Duodenal mucosa (tissue), 2 donors: Measurements from ENCODE around the gene ULK4.

Experiments used
- H3K27ac ChIP-seq: one replicate; pipeline ENCODE4 v1.7.0; 2013; ENCODE audit warnings: low read depth, low read length
- H3K27me3 ChIP-seq, 2 donors: one replicate each; pipeline ENCODE4 v1.7.0; 2013; ENCODE audit warnings: low read length in 2 of 2, control low read depth in 1 of 2; ENCODE audit not compliant: insufficient read depth in 2 of 2, control insufficient read depth in 1 of 2
- H3K36me3 ChIP-seq, 2 donors: one replicate each; pipeline ENCODE4 v1.7.0; 2013; ENCODE audit warnings: low read length in 2 of 2, control low read depth in 1 of 2; ENCODE audit not compliant: insufficient read depth in 2 of 2, control insufficient read depth in 1 of 2
- H3K4me1 ChIP-seq, 2 donors: one replicate each; pipeline ENCODE4 v1.7.0; 2013; ENCODE audit warnings: low read length in 2 of 2, control low read depth in 1 of 2; ENCODE audit not compliant: insufficient read depth in 2 of 2, control insufficient read depth in 1 of 2
- H3K4me3 ChIP-seq, 2 donors: one replicate each; pipeline ENCODE4 v1.7.0; 2013; ENCODE audit warnings: low read length in 2 of 2, low read depth in 1 of 2
- H3K9ac ChIP-seq, 2 donors: one replicate each; pipeline ENCODE4 v1.7.0; 2013; ENCODE audit warnings: low read length in 2 of 2, low read depth in 1 of 2
- H3K9me3 ChIP-seq, 2 donors: one replicate each; pipeline ENCODE4 v1.7.0; 2013; ENCODE audit warnings: low read length in 2 of 2, control low read depth in 1 of 2; ENCODE audit not compliant: control insufficient read depth in 1 of 2

The ULK4 gene

DNA sequence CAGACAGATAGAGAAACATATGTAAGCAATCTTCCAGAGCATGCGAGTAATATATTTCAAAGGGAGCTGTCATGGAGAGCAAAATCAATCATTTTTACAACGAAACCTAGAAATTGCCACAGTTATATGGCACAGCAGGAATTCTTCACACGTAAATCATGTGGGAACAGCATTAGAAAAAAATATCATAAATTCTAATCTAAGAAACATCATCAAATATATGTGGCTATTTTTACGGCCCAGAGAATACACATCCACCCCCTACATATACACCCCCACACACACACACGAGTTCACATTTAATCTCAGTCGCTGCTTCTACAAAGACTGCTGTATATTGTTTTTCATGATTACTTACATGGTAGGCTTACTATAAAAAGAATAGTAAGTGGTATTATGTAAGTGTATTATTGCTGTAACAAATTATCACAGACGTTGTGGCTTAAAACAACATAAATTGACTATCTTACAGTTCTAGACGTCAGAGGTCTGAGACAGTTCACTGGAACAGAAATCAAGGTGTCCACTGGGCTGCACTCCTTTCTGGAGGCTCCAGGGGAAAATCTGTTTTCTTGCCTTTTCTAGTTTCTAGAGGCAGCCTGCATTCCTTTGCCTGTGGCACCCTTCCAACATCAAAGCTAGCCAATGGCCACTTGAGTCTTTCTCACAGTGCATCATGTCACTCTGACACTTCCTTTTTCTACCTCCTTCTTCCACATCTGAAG is 363.3 kb downstream of the ULK4 start:
- Histone ChIP-seq H3K9ac (no peak overlapping the region), H3K27me3 (no peaks in the 10 kb centered on the region), H3K27ac (no peak overlapping the region), H3K4me3 (no peak overlapping the region), H3K4me1 (no peaks in the 10 kb centered on the region), H3K36me3 (no peaks in the 10 kb centered on the region), H3K9me3 (no peaks in the 10 kb centered on the region)

DNA sequence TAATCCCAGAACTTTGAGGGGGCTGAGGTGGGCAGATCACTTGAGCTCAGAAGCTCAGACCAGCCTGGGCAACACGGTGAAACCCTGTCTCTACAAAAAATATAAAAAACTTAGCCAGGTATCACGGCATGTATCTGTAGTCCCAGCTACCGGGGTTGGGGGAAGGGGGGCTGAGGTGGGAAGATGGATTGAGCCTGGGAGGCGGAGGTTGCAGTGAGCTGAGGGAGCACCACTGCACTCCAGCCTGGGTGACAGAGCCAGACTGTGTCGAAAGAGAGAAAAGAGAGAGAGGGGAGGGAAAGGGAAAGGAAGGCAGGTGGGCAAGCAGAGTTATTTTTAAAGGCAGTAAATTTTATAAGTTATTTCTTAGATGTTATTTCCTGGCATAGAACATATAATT is 368.1 kb downstream of the ULK4 start:
- Histone ChIP-seq H3K9ac (no peak overlapping the region), H3K27me3 (no peaks in the 10 kb centered on the region), H3K9me3 (no peaks in the 10 kb centered on the region), H3K4me3 (no peak overlapping the region), H3K36me3 (no peaks in the 10 kb centered on the region), H3K27ac (no peak overlapping the region), H3K4me1 (no peaks in the 10 kb centered on the region)

DNA sequence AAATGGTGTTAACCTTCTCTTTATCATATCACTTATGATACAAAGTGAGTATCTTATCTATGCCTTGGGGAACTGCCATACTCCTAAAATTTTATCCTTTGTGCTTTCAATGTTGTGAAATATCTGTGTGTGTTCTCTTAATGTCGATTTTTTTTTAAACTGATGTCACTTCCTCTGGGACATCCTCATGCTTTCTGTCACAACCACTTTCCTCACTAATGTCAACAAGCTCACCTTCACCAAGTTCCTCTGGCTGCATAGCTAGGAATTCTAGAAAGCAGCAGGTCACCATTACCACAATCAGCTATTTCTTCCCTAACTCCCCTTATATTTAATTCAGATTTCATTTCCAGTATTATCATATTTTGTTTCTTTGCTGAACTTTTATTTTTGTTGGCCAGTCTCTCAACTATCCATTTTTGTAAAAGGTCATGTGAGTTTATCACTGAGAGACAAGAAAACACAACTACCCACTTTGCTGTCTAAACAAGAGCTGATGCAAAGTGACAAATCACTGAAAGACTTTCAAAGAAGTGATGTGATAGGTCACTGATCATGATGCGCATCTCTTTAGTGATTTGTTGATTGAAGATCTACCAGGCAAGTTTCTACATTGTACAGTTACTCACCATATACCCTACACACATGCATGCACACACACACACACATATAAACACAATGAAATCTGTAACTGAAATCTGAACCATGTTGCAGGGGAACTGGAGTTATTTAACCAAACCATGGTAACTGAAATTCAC is 369.0 kb downstream of the ULK4 start:
- Histone ChIP-seq H3K36me3 (no peaks in the 10 kb centered on the region), H3K9ac (no peak overlapping the region), H3K27me3 (no peaks in the 10 kb centered on the region), H3K4me1 (no peaks in the 10 kb centered on the region), H3K4me3 (no peak overlapping the region), H3K9me3 (no peaks in the 10 kb centered on the region), H3K27ac (no peak overlapping the region)

DNA sequence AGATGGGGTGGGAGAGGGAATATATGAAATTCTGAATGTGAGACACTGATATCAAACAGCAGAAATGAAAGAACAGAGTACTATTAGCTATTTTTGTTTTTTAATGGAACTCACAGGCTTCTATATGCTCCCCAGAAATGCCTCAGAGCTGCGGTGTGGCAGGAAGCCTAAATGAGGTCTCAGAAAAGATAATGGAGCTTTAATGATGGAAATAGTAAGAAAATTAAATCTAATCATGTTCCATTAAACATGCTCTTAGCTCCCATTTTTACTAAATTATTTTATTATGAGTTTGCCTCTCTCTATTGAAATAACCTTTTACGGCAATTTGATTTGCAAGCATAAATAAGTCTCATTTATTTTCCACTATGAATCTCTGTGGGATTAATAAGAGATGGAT is 378.9 kb downstream of the ULK4 start:
- Histone ChIP-seq H3K9me3 (no peaks in the 10 kb centered on the region), H3K36me3 (no peaks in the 10 kb centered on the region), H3K4me1 (no peaks in the 10 kb centered on the region), H3K27me3 (no peaks in the 10 kb centered on the region), H3K9ac (no peak overlapping the region), H3K27ac (no peak overlapping the region), H3K4me3 (no peak overlapping the region)

DNA sequence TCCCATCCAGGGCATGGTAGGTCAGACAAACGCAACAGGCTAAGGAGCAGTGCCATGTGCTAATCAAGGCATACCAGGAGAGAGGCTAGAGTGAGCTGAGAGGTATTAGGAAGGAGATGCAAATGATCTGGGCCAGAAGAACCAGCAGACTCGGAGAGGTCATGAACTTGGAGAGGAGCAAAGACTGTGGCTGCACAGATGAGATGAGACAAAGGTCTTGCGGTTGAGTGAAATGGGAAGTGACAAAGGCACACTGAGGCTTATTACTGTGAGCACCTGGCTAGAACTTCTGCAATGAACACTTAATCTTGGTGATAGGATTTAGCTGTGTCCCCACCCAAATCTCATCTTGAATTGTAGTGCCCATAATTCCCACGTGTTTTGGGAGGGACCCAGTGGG is 380.2 kb downstream of the ULK4 start:
- H3K4me3 ChIP-seq, result no peak overlapping the region
- H3K9ac ChIP-seq, result no peak overlapping the region
- H3K36me3 ChIP-seq, result no peaks in the 10 kb centered on the region
- H3K27ac ChIP-seq, result no peak overlapping the region
- H3K4me1 ChIP-seq, result no peaks in the 10 kb centered on the region
- H3K9me3 ChIP-seq, result no peaks in the 10 kb centered on the region
- H3K27me3 ChIP-seq, result no peaks in the 10 kb centered on the region

DNA sequence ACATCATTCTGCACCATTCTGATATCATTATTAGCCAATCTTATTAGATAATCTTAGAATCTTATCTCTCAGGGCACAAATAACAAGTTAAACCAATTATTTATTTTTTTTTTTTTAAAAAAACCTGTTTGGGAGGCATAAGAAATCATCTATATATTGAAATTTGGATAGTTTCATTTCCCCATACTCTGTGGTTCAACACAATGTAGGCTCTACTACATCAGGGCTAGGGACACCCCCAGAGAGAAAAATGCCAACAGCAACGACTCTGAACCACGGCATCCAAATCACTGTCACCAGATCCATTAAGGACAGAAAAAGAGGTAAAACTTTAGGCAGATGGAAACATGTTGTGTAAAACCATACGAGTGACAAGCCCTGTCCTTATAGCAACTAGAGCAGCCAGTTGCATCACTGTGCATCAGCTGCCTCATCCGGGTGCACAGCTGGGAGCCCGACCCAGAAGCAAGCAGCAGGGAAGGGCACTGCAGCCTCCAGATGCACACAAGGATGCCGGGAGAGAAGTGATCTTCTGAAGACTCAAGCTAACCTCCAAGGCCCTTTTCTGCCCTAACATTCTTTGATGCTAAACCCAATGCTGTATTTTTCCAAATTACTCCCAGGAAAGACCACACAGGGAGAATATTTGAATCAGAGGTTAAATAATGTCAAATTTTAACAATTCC is 381.5 kb downstream of the ULK4 start:
- H3K36me3 ChIP-seq, result no peaks in the 10 kb centered on the region
- H3K4me1 ChIP-seq, result no peaks in the 10 kb centered on the region
- H3K9ac ChIP-seq, result no peak overlapping the region
- no peaks in the 10 kb centered on the region for H3K9me3 ChIP-seq
- no peak overlapping the region for H3K27ac ChIP-seq
- H3K27me3 ChIP-seq, result no peaks in the 10 kb centered on the region
- H3K4me3 ChIP-seq, result no peak overlapping the region

DNA sequence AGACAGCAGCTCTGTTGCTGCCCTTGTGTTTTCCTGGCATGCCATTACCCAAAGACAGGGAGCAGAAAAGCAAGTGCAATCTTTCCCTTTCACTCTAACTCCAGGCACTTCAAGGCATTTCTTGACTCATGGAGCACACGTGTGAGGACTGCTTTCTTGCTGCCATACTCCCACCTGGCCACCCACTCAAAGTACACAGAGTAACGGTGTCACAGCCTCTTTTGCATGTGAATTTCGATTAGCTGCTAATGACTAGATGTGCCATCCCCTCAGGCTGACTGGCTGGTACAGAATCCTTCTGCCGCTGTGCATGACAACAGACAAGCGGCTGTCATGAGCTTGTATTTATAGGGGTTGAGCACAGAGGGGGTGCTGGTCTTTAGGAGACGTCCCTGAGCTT is 382.0 kb downstream of the ULK4 start:
- H3K27ac ChIP-seq, result no peak overlapping the region
- no peaks in the 10 kb centered on the region for H3K9me3 ChIP-seq
- H3K4me3 ChIP-seq, result no peak overlapping the region
- H3K4me1 ChIP-seq, result no peaks in the 10 kb centered on the region
- H3K27me3 ChIP-seq, result no peaks in the 10 kb centered on the region
- H3K9ac ChIP-seq, result no peak overlapping the region
- H3K36me3 ChIP-seq, result no peaks in the 10 kb centered on the region

DNA sequence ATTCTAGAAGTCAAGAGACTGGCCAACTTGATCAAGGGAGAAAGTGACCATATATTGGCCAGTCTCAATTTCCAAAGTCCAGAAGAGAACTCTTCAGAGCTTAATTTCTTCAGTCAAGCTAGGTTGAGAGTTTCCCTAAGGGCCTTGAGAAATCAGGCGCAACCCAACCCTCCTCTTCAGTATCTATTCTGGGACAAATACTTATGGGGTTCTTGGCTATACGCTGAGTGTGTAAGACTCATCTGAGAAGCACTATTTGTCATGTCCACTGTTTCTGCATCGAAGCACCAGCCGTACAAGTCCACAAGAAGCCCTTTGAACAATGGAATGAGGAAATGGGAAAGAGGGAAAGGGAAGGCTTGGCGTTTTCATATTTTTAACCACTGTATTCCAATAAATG is 383.1 kb downstream of the ULK4 start:
- Histone ChIP-seq H3K27me3 (no peaks in the 10 kb centered on the region), H3K9me3 (no peaks in the 10 kb centered on the region), H3K27ac (no peak overlapping the region), H3K36me3 (no peaks in the 10 kb centered on the region), H3K9ac (no peak overlapping the region), H3K4me3 (no peak overlapping the region), H3K4me1 (no peaks in the 10 kb centered on the region)

DNA sequence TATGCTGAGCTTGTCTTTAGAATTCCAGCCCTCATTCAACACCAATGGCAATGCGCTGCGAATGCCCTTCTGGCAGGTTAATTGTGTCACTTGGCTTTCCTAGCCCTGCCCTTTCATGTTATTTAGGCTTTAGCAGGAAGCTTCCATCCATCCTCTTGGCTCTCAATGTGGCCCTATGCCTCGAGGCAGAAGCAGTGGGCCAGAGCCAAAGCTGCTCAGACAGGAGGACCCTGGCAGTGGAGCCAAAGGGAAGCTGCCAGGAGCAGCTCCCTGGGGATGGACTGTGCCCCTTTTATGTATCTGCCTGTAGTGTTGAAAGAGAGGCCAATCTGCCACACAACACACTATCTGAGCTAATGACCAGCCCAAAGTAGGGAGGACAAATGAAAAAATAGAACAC is 386.2 kb downstream of the ULK4 start:
- Histone ChIP-seq H3K9ac (no peak overlapping the region), H3K4me1 (no peaks in the 10 kb centered on the region), H3K9me3 (no peaks in the 10 kb centered on the region), H3K27me3 (no peaks in the 10 kb centered on the region), H3K36me3 (no peaks in the 10 kb centered on the region), H3K4me3 (no peak overlapping the region), H3K27ac (no peak overlapping the region)

DNA sequence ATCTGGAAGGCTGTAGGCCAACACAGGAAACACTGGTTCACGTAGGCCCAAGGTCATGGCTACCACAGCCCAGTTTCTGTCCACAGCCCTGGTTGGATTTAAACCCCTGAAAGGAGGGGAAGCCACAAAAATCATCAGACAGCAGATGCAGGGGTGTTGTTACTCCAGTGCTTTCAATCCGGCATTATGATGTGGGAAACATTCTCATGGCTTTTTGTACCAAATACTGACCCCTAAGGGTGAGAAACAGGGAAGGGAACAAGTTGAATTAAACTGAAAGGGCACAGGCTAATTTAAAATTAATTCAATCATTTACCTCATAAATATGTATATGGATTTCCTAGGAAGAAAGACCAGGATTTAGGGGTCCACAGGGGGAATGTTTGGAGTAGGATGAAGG is 387.0 kb downstream of the ULK4 start:
- H3K27me3 ChIP-seq, result no peaks in the 10 kb centered on the region
- no peak overlapping the region for H3K4me3 ChIP-seq
- no peaks in the 10 kb centered on the region for H3K36me3 ChIP-seq
- no peaks in the 10 kb centered on the region for H3K4me1 ChIP-seq
- H3K9me3 ChIP-seq, result no peaks in the 10 kb centered on the region
- H3K27ac ChIP-seq, result no peak overlapping the region
- H3K9ac ChIP-seq, result no peak overlapping the region
